Measurements from ENCODE around the gene ADGB. TPM values are rescaled to one million over a fixed set of nuclear protein-coding genes. Genes with fewer than 3 reads are reported as not detected.

ADGB gene
- total and polyA plus RNA-seq, 2 of the 13 experiments (the other 11 are each of a cell fraction or from before 2014, with no cell fraction given) = not detected

GRCh38 chr6:146857180-146857979, 258.6 kb downstream of the ADGB start (continued):
- peak; percentile 64; the same call in 1 of the 2 replicates for TF ChIP-seq NRL (CRISPR knock-in tag; IDR thresholded peaks at IDR 0.05; ENCODE audit: borderline replicate concordance)
- TF ChIP-seq ZNF230 (CRISPR knock-in tag; IDR thresholded peaks at IDR 0.05) = peak; percentile 77; the same call in 1 of the 2 replicates
- 0 out of 2 replicates have a peak, but pooled peaks have one; percentile 16 for TF ChIP-seq SIX1 (CRISPR knock-in tag; IDR thresholded peaks at IDR 0.05; ENCODE audit: borderline replicate concordance)
- TF ChIP-seq HMGA1 (CRISPR knock-in tag; conservative IDR thresholded peaks at IDR 0.05) = no peak
- peak; percentile 73; the same call in 1 of the 2 replicates for TF ChIP-seq ZNF891 (CRISPR knock-in tag; IDR thresholded peaks at IDR 0.05)
- TF ChIP-seq ZNF276 (CRISPR knock-in tag; IDR thresholded peaks at IDR 0.05; ENCODE audit: low read depth) = peak; percentile 69; the same call in 1 of the 2 replicates
- peak; percentile 75 for TF ChIP-seq ZNF710 (CRISPR knock-in tag; IDR thresholded peaks at IDR 0.05; ENCODE audit: borderline replicate concordance)
- 0 out of 2 replicates have a peak, but pooled peaks have one; percentile 56 for TF ChIP-seq MXD1 (CRISPR knock-in tag; IDR thresholded peaks at IDR 0.05)
- TF ChIP-seq ZBTB46 (CRISPR knock-in tag; IDR thresholded peaks at IDR 0.05; ENCODE audit: borderline replicate concordance) = 0 out of 2 replicates have a peak, but pooled peaks have one; percentile 29
- TF ChIP-seq GATAD2A (CRISPR knock-in tag; IDR thresholded peaks at IDR 0.05) = peak; percentile 83
- peak; percentile 51; the same call in 1 of the 2 replicates for TF ChIP-seq RARA (CRISPR knock-in tag; IDR thresholded peaks at IDR 0.05)
- no peak for TF ChIP-seq NFYC (CRISPR knock-in tag; IDR thresholded peaks at IDR 0.05)
- TF ChIP-seq ZNF512 (CRISPR knock-in tag; IDR thresholded peaks at IDR 0.05) = peak; percentile 57; the same call in 1 of the 2 replicates
- TF ChIP-seq GATA4 (IDR thresholded peaks at IDR 0.05; ENCODE audit: borderline replicate concordance, low read depth) = no peak
- TF ChIP-seq MXD3 (CRISPR knock-in tag; IDR thresholded peaks at IDR 0.05) = 0 out of 2 replicates have a peak, but pooled peaks have one; percentile 63
- 0 out of 2 replicates have a peak, but pooled peaks have one; percentile 38 for TF ChIP-seq IRX3 (CRISPR knock-in tag; IDR thresholded peaks at IDR 0.05; ENCODE audit: borderline replicate concordance, low read depth)
- peak; percentile 51 for TF ChIP-seq E2F1 (CRISPR knock-in tag; IDR thresholded peaks at IDR 0.05)
- TF ChIP-seq NR2F2 (IDR thresholded peaks at IDR 0.05; ENCODE audit: borderline replicate concordance, low read depth) = no peak

Data from HepG2 (cell line).